Measurements from ENCODE around the gene SURF6.
"Not testable (repeated sequence)": the region's sequence is repeated elsewhere in the genome, so short reads cannot be mapped to it uniquely, and the experiment has no call there.

SURF6 gene

DNA sequence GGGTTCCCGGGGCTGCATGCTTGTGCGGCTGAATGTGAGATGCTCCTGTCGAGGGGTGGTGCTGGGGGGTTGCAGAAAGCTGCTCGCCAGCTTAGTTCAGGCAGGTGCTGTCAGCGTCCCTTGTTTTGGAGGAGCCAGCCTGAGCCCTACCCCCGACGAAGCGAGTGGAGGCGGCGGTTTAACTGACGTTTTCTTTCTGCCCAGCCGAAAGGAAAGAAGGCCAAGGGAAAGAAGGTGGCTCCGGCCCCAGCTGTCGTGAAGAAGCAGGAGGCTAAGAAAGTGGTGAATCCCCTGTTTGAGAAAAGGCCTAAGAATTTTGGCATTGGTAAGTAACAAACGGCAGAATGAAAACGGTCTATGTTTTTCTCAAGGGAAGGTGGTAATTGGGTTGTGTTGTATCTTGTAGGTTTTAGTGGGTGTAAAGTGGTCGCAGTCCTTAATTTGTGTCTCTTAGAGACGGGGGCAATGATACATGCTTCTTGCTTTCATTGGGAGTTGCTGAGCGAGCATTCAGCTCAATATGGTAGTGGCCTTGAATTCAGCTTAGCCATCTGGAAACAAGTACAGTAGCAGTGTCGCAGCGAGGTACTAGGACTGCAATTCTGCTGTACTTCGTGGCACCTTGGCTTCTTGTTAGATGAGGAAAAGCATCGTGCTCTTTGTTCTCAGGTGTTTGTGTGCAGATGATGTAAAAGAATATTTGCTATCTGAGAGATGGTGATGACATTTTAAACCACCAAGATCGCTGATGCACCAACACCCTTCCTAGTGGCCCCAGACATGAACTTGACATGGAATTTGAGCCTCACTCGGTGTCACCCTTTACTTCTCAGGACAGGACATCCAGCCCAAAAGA is 13.0 kb upstream of the SURF6 start:
- DNase-seq (ENCODE audit: low read depth, low spot score) = no peak

GRCh38 chr9:133347985-133348717 is 12.2 kb upstream of the SURF6 start, which contains the start of the genes MED22 and RPL7A:
Gene MED22, minus strand, starts transcription at chr9:133348131. Its CDS starts 1,469 bp downstream, at chr9:133346662.
Gene RPL7A, plus strand, starts transcription at chr9:133348218. Its CDS starts 26 bp downstream, at chr9:133348244.
- peak; percentile 91 for DNase-seq (ENCODE audit: low read depth, low spot score)

DNA sequence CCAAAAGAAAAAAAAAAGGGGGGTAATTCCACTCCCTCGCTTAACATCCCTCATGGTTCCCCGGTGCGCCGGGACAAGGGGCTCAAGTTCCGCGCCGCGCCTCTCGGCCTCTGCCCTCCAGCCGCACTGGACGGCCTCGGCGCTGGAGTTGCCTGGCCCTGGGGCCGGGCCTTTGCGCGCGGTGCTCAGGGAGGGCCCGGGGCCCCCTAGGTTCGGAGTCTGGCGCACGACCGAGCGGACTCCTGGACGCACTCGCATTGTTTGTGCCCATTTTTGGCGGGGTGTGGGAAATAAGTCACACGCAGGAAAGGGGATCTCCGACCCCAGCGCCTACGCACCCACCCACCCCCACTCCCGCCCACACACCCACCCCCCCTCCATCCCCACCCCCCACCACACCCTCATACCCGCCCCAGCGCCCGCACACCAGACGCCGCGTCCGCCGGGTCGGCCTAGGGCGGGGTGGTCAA is 11.6 kb upstream of the SURF6 start:
- DNase-seq (ENCODE audit: low read depth, low spot score) = no peak

DNA sequence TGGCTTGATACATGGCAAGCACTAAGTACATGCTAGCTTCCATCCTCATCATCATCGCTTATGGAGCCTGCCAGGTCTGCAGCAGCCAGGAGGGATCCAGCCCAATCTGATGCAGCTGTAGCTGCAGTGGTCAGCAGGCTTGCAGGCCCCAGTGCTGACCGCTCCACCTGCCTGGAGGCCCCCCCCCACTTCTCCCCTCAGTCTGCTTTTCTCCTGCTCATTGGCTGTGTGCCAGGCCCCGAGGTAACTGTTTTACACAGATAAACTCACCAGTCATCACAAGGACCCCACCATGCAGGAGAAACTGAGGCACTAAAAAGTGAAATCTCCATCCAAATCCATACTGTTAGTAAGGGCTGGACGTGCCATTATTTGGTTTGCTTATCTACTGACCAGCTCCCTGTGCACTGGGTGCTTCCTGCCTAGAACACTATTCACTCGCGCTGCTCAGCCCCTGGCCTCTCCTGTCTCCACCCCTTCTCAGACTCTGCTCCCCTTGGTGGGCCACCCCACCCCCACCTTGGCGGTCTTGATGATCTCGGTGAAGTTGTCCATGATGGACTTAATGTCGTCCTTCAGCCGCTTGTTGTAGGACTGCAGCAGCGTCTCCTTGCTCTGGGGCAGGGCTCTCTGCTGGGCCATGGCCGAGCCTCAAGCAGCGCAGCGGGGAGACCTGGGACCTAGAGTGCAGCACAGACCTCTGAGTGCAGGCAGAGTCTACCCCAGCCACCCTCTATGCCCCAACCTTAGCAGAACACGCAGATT is 10.2 kb upstream of the SURF6 start:
- no peak for DNase-seq (ENCODE audit: low read depth, low spot score)

DNA sequence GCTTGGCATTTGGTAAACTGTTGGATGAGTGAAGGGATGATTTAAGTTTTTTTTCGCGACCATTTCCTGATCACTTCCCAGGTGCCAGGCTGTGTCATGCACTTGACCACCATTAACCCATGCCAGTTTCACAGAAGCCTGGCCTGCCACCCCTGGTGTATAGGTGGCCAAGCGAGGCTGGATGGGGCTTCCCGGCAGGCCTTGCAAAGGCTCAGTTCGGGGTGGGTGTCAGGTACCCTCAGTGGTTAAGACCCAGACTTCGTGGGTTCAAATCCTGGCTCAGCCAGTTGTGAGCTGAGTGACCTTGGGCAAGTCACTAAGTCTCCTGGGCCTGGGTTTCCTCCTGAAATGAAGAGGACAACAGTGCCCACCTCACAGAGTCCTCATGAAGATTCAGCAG is 9.6 kb upstream of the SURF6 start:
- DNase-seq (ENCODE audit: low read depth, low spot score) = no peak

DNA sequence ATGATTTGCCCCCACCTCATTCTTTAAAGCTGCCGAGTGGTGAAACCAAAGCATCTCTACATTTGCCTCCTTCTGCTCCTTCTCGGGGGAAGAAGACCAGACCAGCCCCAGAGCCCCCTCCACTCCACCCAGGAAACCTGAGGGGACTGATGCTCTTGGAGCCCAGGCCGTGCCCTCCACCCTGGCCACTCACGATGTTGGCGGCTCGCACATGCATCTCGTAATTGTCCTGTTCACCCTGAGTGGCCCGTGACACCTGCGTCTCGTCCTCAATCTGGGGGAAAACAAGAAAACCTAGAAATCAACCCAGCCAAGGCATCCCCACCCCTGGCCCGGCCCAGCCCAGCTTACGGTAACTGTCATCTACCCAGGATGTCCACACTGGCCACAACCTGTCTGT is 9.0 kb upstream of the SURF6 start:
- no peak for DNase-seq (ENCODE audit: low read depth, low spot score)

DNA sequence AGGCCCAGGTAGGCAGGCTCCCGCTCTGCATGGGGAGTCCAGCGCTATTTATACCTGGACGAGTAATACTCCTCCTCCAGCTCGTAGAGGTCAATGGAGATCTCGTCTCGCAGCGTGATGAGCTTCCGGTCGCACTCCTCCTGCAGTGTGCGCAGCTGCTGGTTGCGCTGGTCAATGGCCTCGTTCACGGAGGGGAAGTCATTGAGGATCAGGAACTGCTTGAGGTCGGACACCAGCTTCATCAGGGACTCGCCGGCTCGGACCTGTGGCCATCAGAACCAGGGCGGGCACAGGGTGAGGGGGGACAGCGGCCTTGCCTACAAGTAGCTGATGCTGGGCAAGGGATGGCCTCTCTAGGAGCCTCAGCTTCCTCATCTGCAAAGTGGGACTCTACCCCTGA is 8.1 kb upstream of the SURF6 start:
- DNase-seq (ENCODE audit: low read depth, low spot score) = no peak

- DNase-seq (ENCODE audit: low read depth, low spot score) = no peak
Measured at GRCh38 chr9:133342570-133342969, 6.6 kb upstream of the SURF6 start.

GRCh38 chr9:133342069-133342406 is 6.0 kb upstream of the SURF6 start:
- no peak for DNase-seq (ENCODE audit: low read depth, low spot score)

- DNase-seq (ENCODE audit: low read depth, low spot score) = no peak
Measured at GRCh38 chr9:133341369-133342068, 5.5 kb upstream of the SURF6 start.

- DNase-seq (ENCODE audit: low read depth, low spot score) = no peak
Measured at GRCh38 chr9:133340916-133341315, 4.9 kb upstream of the SURF6 start.

GRCh38 chr9:133340256-133340655 is 4.3 kb upstream of the SURF6 start:
- DNase-seq (ENCODE audit: low read depth, low spot score) = no peak

GRCh38 chr9:133339641-133340040 is 3.7 kb upstream of the SURF6 start:
- no peak for DNase-seq (ENCODE audit: low read depth, low spot score)

GRCh38 chr9:133334888-133335287 is 1.1 kb downstream of the SURF6 start:
- DNase-seq (ENCODE audit: low read depth, low spot score) = not testable (repeated sequence)

DNA sequence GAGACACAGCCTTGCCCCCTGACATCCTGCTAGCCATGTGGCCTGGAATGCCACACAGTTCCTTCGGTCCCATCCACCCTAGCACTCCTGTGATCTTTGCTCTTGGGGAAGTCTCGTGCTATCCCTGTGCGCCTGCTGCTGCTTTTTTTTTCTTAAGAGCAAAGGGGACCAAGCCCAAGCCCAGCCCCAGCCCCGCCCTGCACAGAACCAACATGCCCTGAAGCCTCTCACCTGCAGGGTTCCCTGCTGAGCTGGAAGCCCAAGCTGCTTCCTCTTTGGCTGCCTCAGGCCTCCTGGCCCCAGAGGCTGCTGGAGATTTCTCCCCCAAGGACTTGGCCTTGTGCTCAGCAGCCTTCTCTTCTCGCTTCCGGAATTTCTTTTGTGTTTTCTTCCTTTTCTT is 1.8 kb downstream of the SURF6 start:
- DNase-seq (ENCODE audit: low read depth, low spot score) = no peak

DNA sequence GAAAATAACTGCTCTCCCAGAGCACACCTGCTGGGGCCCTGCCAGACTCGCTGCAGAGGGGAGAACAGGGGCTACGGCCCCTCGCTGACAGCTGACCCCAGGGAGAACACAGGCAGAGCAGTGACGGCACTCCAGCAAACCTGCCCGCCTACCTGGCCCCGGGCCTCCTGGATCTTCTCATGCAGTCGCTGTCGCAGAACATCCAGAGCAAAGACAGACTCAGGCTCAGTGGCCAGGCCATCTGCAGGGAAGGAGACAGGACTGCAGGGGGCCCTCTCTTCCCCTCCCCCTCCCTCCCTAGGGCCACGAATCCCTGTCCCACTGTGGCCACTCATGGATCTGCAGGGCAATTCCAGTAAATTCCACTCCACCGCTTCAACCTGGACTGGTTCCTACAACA is 2.4 kb downstream of the SURF6 start:
- DNase-seq (ENCODE audit: low read depth, low spot score) = no peak

DNA sequence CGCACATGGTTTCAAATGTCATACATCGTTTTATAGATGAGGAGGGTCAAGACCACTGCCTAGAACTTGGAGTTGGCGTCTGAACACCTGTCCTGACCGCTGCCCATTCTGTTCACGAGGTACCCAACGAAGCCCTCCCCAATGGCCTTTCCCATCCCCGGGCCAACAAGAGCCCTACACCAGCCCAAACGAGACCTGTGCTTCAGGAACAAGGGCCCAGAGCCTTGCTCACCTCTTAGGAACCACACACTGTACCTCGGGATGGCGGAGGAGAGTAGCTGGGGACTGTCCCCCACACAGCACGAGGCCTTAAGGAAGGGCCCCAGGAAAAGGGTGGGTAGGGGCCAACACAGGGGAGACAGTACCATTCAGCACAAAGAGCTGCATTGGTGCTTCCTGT is 3.0 kb downstream of the SURF6 start:
- DNase-seq (ENCODE audit: low read depth, low spot score) = no peak

- no peak for DNase-seq (ENCODE audit: low read depth, low spot score)
Measured at GRCh38 chr9:133332381-133332730, 3.6 kb downstream of the SURF6 start.

DNA sequence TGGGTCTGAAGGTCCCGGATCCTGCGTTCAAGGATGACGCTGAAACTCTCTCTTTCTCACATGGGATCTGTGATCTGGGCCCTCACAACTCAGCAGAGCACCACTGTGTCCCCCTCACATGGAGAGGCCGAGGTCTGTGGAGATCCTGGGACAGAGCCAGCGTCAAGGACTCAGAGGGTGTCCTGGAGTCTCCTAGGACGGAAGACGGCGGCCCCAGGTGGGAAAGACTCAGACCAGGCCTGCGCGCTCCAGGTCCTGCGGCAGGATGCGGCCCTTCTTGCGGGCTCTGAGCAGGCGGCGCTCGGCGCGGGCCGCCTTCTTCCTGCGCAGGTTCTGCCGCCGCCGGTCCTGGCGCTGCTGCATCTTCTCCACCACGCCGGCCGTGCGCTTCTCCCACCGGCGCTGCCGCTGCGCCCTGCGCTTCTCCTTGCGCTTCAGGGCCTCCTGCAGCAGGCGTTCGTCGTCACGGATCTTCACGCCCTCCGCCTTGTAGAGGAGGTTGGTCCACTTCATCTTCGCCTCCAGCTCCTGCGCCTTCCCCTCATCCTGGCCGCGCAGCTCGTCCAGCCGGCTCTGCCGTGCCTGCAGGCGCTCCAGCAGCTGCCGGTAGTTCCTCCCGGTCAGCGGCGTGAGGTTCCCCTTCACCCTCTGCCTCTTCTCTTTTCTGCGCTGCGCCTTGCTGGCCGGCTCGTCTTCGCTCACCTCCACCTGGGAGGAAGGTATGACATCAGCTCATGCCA is 4.2 kb downstream of the SURF6 start:
- DNase-seq (ENCODE audit: low read depth, low spot score) = no peak

DNA sequence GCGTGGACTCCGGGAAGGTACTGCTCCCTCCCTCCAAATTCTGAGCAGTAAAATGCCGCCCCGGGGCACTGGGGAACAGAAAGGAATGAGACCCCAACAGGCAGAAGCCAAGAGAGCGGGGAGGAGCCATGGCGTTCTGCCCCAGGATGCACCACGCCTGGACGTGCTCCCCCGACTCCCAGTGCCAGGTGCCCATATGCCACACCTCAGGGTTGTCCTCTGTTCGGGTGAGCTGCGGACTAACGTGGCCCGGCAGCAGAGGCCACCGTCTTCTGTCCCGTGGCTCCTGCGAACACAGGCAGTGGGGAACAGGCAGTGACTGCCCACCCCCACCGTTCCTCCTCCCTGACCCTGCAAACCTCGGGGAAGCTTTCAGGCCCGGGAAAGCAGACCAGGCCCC is 4.8 kb downstream of the SURF6 start:
- DNase-seq (ENCODE audit: low read depth, low spot score) = no peak

Data from smooth muscle cell of the brain vasculature (primary cell).